Gastroesophageal sphincter (tissue), 3 donors: ENCODE results near the gene PCBP3.

ENCODE experiments used
- CTCF ChIP-seq, 4 experiments: fragments of 200-600 bp in 2 of 4; fragments of 450-650 bp in 2 of 4; sonication (generic) in 1 of 4; IDR thresholded peaks; one replicate each; pipeline ENCODE4 v1.5.1; 2017 to 2019; ENCODE audit warnings: antibody characterized with exemption in 4 of 4, mild to moderate bottlenecking in 2 of 4, moderate library complexity in 2 of 4
- EP300 ChIP-seq: sonication (generic); formaldehyde crosslinking; IDR thresholded peaks from one replicate; pipeline ENCODE4 v1.6.1; 2017; ENCODE audit warnings: antibody characterized with exemption, mild to moderate bottlenecking
- POLR2A ChIP-seq, 2 donors: fragments of 450-650 bp; IDR thresholded peaks; one replicate each; pipeline ENCODE4 v1.6.1; 2017; ENCODE audit warnings: antibody characterized with exemption in 2 of 2, mild to moderate bottlenecking in 2 of 2, moderate library complexity in 1 of 2
- POLR2AphosphoS5 ChIP-seq: sonication (generic); formaldehyde crosslinking; IDR thresholded peaks from one replicate; pipeline ENCODE4 v1.6.1; 2017; ENCODE audit warnings: antibody characterized with exemption

DNA sequence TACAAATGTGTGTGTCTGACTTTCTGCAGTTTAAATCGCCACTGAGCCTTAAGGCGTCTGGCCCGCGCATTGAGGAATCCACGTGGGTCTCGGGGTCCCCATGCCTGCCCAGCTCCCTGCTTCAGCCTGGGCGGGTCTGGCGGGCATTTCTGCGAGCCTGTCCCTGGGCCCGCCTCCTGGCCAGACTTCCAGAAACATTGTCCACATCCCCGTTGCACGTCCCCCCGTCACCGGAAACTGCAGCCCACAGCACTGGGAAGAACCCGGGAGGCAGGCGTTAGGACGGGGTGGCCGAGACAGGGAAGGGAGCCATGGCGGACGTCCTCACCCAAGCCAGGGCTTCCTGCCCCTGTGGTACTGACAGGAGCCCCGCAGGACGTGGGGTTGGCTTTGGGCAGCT, 225.0 kb downstream of the PCBP3 start:
- TF ChIP-seq POLR2A (IDR thresholded peaks at IDR 0.05): no peak
- no peak for TF ChIP-seq CTCF (IDR thresholded peaks at IDR 0.05)
- TF ChIP-seq POLR2AphosphoS5: no peak
- TF ChIP-seq EP300: no peak
